GM06990 (cell line): ENCODE data around the gene DAGLA.

Source experiments
- DNase-seq: peaks from one replicate; pipeline ENCODE4 v3.0.0-alpha.2; 2011; ENCODE audit not compliant: insufficient read length; ENCODE audit errors: extremely low read depth
- H3K27me3 ChIP-seq: replicated peaks from 2 replicates; pipeline ENCODE4 v1.6.0; 2011; ENCODE audit warnings: low read length; ENCODE audit not compliant: control insufficient read depth, insufficient read depth
- H3K36me3 ChIP-seq: 2 replicates; pipeline ENCODE4 v1.5.1; 2011; ENCODE audit warnings: low read length; ENCODE audit not compliant: control insufficient read depth, insufficient read depth
- H3K4me3 ChIP-seq: replicated peaks from 2 replicates; pipeline ENCODE4 v1.5.1; 2011; ENCODE audit warnings: low read depth, mild to moderate bottlenecking, control low read depth, low read length
- CTCF ChIP-seq: IDR thresholded peaks from 2 replicates; pipeline ENCODE4 v1.5.1; 2011; ENCODE audit warnings: low read length, control low read depth, mild to moderate bottlenecking, inconsistent platforms; ENCODE audit not compliant: insufficient read depth, poor library complexity, severe bottlenecking

Gene DAGLA

GRCh38 chr11:61793829-61794204 is 113.6 kb downstream of the DAGLA start:
- H3K36me3 ChIP-seq: peaks cover 19% of the 10 kb centered on the region

GRCh38 chr11:61794579-61794978 is 114.4 kb downstream of the DAGLA start:
- TF ChIP-seq CTCF: no peak
- Histone ChIP-seq H3K27me3 (no peaks in the 10 kb centered on the region), H3K4me3 (0 out of 2 replicates have a peak overlapping the region, but pooled peaks have one; percentile 4), H3K36me3 (peaks cover 15% of the 10 kb centered on the region)
- no peak for DNase-seq

More at GRCh38 chr11:61793829-61794204, 113.6 kb downstream of the DAGLA start:
- peak overlapping the region; percentile 83 for H3K4me3 ChIP-seq
- no peaks in the 10 kb centered on the region for H3K27me3 ChIP-seq
- no peak for DNase-seq
- TF ChIP-seq CTCF: no peak

GRCh38 chr11:61795459-61795858 is 115.3 kb downstream of the DAGLA start:
- TF ChIP-seq CTCF: no peak
- H3K27me3 ChIP-seq: no peaks in the 10 kb centered on the region
- H3K36me3 ChIP-seq: peaks cover 10% of the 10 kb centered on the region
- DNase-seq: no peak
- no peak overlapping the region for H3K4me3 ChIP-seq

GRCh38 chr11:61795876-61796526 is 115.8 kb downstream of the DAGLA start:
- peaks cover 9% of the 10 kb centered on the region for H3K36me3 ChIP-seq
- no peak for TF ChIP-seq CTCF
- H3K4me3 ChIP-seq: no peak overlapping the region
- no peak for DNase-seq
- H3K27me3 ChIP-seq: no peaks in the 10 kb centered on the region
